ENCODE results near the gene RFLNA. TPM values are rescaled to one million over a fixed set of nuclear protein-coding genes. Genes with fewer than 3 reads are reported as not detected.

The RFLNA gene
- total RNA-seq, 2 experiments from 2014 or later = not detected

DNA sequence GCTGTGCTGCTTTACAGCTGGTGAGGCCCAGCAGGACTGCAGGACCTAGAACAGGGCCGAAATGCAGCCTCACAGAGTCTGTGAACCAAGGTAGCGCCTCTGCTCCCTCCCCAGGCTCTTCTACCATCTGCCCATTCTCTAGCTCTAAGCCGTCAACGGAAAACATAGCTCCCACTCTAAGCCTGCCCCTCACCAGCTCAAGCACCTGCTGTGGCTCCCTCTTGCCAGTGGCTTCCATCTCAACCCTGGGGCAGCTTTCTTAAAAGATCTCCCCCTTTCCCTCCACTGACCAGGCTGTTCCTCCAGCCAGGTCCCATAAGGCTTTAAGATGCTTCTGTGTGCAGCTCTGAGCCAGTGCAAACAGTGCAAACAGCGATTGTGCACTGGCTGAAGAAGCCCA lies 61.3 kb downstream of the RFLNA start:
- ChIA-PET POLR2A (no interaction called here), CTCF (interaction anchor here (0.8 to 1.0 kb wide), 2 partner anchors 9 to 11 kb away, joined by 3 read pairs; no protein-coding TSS in a partner anchor)
- Mint-ChIP-seq H3K9me3 (ENCODE audit: low read depth) (no peaks in the 10 kb centered on the region), H3K36me3 (ENCODE audit: low read depth) (peaks cover 17% of the 10 kb centered on the region), H3K27ac (no peak overlapping the region), H3K4me1 (no peaks in the 10 kb centered on the region), H3K4me3 (no peak overlapping the region), H3K27me3 (no peaks in the 10 kb centered on the region)
- ATAC-seq = no peak
- DNase-seq = no peak
- intact Hi-C loops (cut with DNase I, micrococcal nuclease) = no loop called here

- no peaks in the 10 kb centered on the region for H3K4me1 Mint-ChIP-seq
- CTCF ChIA-PET = no interaction called here
- no peak overlapping the region for H3K4me3 Mint-ChIP-seq
These were observed 62.7 kb downstream of the RFLNA start for GRCh38 chr12:124357616-124358015.

GRCh38 chr12:124358572-124358971 lies 63.7 kb downstream of the RFLNA start:
- POLR2A ChIA-PET = no interaction called here
- Mint-ChIP-seq H3K27ac (no peak overlapping the region), H3K4me1 (no peaks in the 10 kb centered on the region), H3K36me3 (ENCODE audit: low read depth) (peaks cover 17% of the 10 kb centered on the region), H3K4me3 (no peak overlapping the region), H3K27me3 (no peaks in the 10 kb centered on the region), H3K9me3 (ENCODE audit: low read depth) (no peaks in the 10 kb centered on the region)
- CTCF ChIA-PET = no interaction called here
- intact Hi-C loops (cut with DNase I, micrococcal nuclease) = no loop called here
- no peak for ATAC-seq
- no peak for DNase-seq

More at GRCh38 chr12:124357616-124358015, 62.7 kb downstream of the RFLNA start:
- no peaks in the 10 kb centered on the region for H3K27me3 Mint-ChIP-seq
- ATAC-seq = no peak
- H3K9me3 Mint-ChIP-seq (ENCODE audit: low read depth) = no peaks in the 10 kb centered on the region
- H3K27ac Mint-ChIP-seq = peak overlapping the region; percentile 35
- DNase-seq = no peak
- intact Hi-C loops (cut with DNase I, micrococcal nuclease) = no loop called here
- POLR2A ChIA-PET = no interaction called here
- peaks cover 17% of the 10 kb centered on the region for H3K36me3 Mint-ChIP-seq (ENCODE audit: low read depth)

DNA sequence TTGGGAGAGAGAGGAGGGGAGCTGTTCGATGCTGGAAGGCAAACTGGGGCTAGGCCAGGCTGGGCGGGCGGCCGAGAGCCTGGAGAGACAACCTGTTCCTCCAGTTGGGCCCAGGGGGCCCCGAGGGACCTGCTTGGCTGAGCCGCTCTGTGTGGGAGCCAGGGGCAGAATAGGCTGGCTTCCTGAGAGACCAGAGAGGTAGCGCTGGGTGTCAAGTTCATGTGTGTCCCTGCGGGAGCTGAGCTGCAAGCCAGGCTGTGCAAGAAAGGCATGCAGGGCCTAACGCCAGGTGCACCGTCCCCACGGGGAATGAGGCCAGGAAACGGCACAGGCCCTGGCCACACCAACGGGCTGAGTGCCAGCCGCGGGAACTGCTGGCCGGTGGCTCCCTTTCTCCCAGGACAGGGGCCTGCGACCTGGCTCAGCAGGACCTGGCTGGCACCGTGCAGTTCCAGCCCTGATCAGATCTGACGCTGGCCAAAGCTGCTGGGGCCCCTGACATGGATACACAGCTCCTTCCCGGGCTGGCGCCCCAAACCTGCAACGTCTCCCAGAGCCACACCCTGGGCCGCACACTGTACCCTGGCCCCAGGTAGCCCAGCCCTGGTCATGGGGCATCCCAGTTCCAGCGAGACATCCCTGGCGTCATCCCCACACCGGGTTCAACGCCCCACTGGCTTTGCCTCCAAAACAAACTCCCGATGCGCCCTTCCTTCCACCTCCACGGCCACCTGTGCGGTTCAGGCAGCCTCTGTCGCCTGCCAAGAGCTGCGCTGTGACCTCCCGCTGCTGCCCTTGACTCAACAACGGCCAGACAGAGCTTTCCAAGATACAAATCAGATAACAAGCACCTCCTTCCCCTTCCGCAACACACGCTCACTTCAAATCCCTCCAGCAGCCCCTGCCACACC lies 65.0 kb downstream of the RFLNA start:
- Mint-ChIP-seq H3K27me3 (no peaks in the 10 kb centered on the region), H3K4me1 (no peaks in the 10 kb centered on the region), H3K27ac (no peak overlapping the region), H3K9me3 (ENCODE audit: low read depth) (no peaks in the 10 kb centered on the region), H3K36me3 (ENCODE audit: low read depth) (peaks cover 17% of the 10 kb centered on the region), H3K4me3 (no peak overlapping the region)
- intact Hi-C loops (cut with DNase I, micrococcal nuclease) = no loop called here
- POLR2A ChIA-PET = no interaction called here
- DNase-seq = no peak
- no peak for ATAC-seq
- CTCF ChIA-PET = no interaction called here

- intact Hi-C loops (cut with DNase I, micrococcal nuclease) = no loop called here
- Mint-ChIP-seq H3K27ac (no peak overlapping the region), H3K9me3 (ENCODE audit: low read depth) (no peaks in the 10 kb centered on the region), H3K36me3 (ENCODE audit: low read depth) (peaks cover 17% of the 10 kb centered on the region), H3K27me3 (no peaks in the 10 kb centered on the region), H3K4me1 (no peaks in the 10 kb centered on the region), H3K4me3 (no peak overlapping the region)
- ChIA-PET POLR2A (no interaction called here), CTCF (no interaction called here)
- no peak for DNase-seq
- no peak for ATAC-seq
These were observed 66.4 kb downstream of the RFLNA start for GRCh38 chr12:124361074-124361970.

DNA sequence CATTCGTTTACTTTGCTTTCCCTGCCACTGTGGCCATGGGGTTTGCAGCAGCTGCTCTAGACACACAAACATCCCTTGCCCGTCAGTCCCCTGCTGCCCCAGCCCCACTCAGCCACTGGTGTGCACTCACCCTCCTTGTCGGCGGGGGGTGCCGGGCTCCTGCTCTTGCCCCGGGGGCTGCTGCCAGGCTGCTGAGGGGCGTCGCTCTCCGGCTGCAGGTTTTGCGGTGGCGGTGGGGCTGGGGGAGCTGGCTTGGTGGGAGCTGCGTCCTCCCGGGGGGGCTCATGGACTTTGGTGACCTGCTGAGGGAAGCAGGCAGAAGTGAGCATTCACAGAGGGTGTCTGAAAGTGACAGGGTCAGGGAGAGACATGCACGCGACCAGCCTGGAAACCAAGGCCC lies 67.1 kb downstream of the RFLNA start:
- no peak overlapping the region for H3K4me3 Mint-ChIP-seq
- H3K9me3 Mint-ChIP-seq (ENCODE audit: low read depth) = no peaks in the 10 kb centered on the region
- ChIA-PET POLR2A (no interaction called here), CTCF (no interaction called here)
- peaks cover 17% of the 10 kb centered on the region for H3K36me3 Mint-ChIP-seq (ENCODE audit: low read depth)
- intact Hi-C loops (cut with DNase I, micrococcal nuclease) = no loop called here
- H3K4me1 Mint-ChIP-seq = no peaks in the 10 kb centered on the region
- H3K27ac Mint-ChIP-seq = no peak overlapping the region
- no peak for ATAC-seq
- no peaks in the 10 kb centered on the region for H3K27me3 Mint-ChIP-seq
- no peak for DNase-seq

GRCh38 chr12:124363353-124363965 lies 68.6 kb downstream of the RFLNA start:
- CTCF ChIA-PET = no interaction called here

DNA sequence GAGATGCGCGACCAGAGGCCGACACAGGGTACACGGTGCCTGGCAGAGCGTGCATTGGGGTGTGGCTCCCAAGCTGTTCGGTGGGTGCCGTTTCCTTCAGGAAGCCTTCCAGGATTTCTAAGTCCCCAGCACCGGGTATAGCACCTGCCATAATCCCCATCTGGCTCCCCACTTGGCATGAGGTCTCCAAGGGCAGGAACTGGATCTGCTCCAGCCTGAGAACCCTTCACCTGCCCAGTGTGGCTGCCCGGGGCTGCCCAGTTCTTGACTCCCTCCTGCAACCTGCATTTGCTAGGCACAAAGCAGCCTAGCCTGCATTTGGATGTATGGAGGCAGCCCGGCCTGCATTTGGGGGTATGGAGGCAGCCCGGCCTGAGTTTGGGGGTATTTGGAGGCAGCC lies 69.7 kb downstream of the RFLNA start:
- ATAC-seq = no peak
- Mint-ChIP-seq H3K27me3 (no peaks in the 10 kb centered on the region), H3K9me3 (ENCODE audit: low read depth) (no peaks in the 10 kb centered on the region), H3K27ac (no peak overlapping the region), H3K4me3 (no peak overlapping the region), H3K4me1 (no peaks in the 10 kb centered on the region), H3K36me3 (ENCODE audit: low read depth) (no peaks in the 10 kb centered on the region)
- DNase-seq = no peak
- CTCF ChIA-PET = interaction anchor here (0.6 kb wide), 1 partner anchor 27 kb away, joined by 3 read pairs; no protein-coding TSS in a partner anchor
- POLR2A ChIA-PET = no interaction called here
- intact Hi-C loops (cut with DNase I, micrococcal nuclease) = no loop called here

More at GRCh38 chr12:124363353-124363965, 68.6 kb downstream of the RFLNA start:
- Mint-ChIP-seq H3K4me1 (no peaks in the 10 kb centered on the region), H3K9me3 (ENCODE audit: low read depth) (no peaks in the 10 kb centered on the region), H3K36me3 (ENCODE audit: low read depth) (peaks cover 4% of the 10 kb centered on the region), H3K4me3 (no peak overlapping the region), H3K27ac (no peak overlapping the region), H3K27me3 (no peaks in the 10 kb centered on the region)
- no peak for DNase-seq
- ATAC-seq = no peak
- POLR2A ChIA-PET = no interaction called here
- intact Hi-C loops (cut with DNase I, micrococcal nuclease) = no loop called here

Small RNAs within 50 kb of the gene (microRNA-seq; reads per million reads assigned to microRNA genes)
- not detected for gene MIR6880 (ENCODE audit: borderline replicate concordance)

Data from activated CD4-positive, alpha-beta T cell treated with anti-CD3 and anti-CD28 coated beads for 36 hours (primary cell).